Immature natural killer cell (primary cell): ENCODE results near the gene UTP14C. TPM values are rescaled to one million over a fixed set of nuclear protein-coding genes. Genes with fewer than 3 reads are reported as not detected.
"Not testable (repeated sequence)": the region's sequence is repeated elsewhere in the genome, so short reads cannot be mapped to it uniquely, and the experiment has no call there.

Experiments used
- DNase-seq, 3 donors: peaks; one replicate each; pipeline ENCODE4 v3.0.0; 2022; ENCODE audit warnings: mixed read lengths in 1 of 3
- H3K27ac Mint-ChIP-seq, 6 donors: one replicate each; pipeline ENCODE4 v1.8.0; 2020; ENCODE audit warnings: mixed read lengths in 6 of 6, mild to moderate bottlenecking in 5 of 6, inconsistent platforms in 4 of 6, moderate library complexity in 3 of 6
- H3K27me3 Mint-ChIP-seq, 3 donors: one replicate each; pipeline ENCODE4 v1.8.0; 2020 to 2021; ENCODE audit warnings: low read depth in 3 of 3, mild to moderate bottlenecking in 3 of 3, mixed read lengths in 3 of 3, moderate library complexity in 3 of 3, inconsistent platforms in 1 of 3
- H3K36me3 Mint-ChIP-seq, 3 donors: one replicate each; pipeline ENCODE4 v1.8.0; 2020; ENCODE audit warnings: mixed read lengths in 3 of 3, inconsistent platforms in 2 of 3, mild to moderate bottlenecking in 2 of 3
- H3K4me1 Mint-ChIP-seq, 2 donors: one replicate each; pipeline ENCODE4 v1.8.0; 2020; ENCODE audit warnings: inconsistent platforms in 2 of 2, mild to moderate bottlenecking in 2 of 2, mixed read lengths in 2 of 2, moderate library complexity in 1 of 2
- H3K4me3 Mint-ChIP-seq, 5 donors: one replicate each; pipeline ENCODE4 v1.8.0; 2020; ENCODE audit warnings: mild to moderate bottlenecking in 5 of 5, mixed read lengths in 5 of 5, inconsistent platforms in 3 of 5, moderate library complexity in 3 of 5
- H3K9me3 Mint-ChIP-seq, 6 donors: one replicate each; pipeline ENCODE4 v1.8.0; 2020; ENCODE audit warnings: mild to moderate bottlenecking in 6 of 6, mixed read lengths in 6 of 6, inconsistent platforms in 4 of 6, moderate library complexity in 3 of 6
- polyA plus RNA-seq, 3 donors: library from polyadenylated mRNA; unstranded; fragments of 300-500 nt; fragmentation: Illumina TruSeq; gene quantifications; one replicate each; pipeline ENCODE4 v1.2.3, GENCODE V29; 2021

UTP14C gene
- polyA plus RNA-seq, 3 donors from 2014 or later = 1.5 to 2.6 (median 2.3) TPM

- Mint-ChIP-seq H3K27me3 (peaks cover 0 to 4% (median 0%) of the 10 kb centered on the region in 3 donors), H3K36me3 (peaks cover 4 to 15% (median 8%) of the 10 kb centered on the region in 3 donors), H3K4me1 (peaks cover 0 to 20% of the 10 kb centered on the region in 2 donors), H3K9me3 (no peaks in the 10 kb centered on the region), H3K4me3 (no peak overlapping the region), H3K27ac (no peak overlapping the region)
- no peak for DNase-seq
These were observed 10.2 kb downstream of the UTP14C start for GRCh38 chr13:52034616-52035226.

- DNase-seq = no peak
- no peak overlapping the region for H3K27ac Mint-ChIP-seq
- H3K9me3 Mint-ChIP-seq = peaks cover 0 to 4% (median 1%) of the 10 kb centered on the region in 6 donors
- peaks cover 0 to 13% of the 10 kb centered on the region in 2 donors for H3K4me1 Mint-ChIP-seq
- H3K4me3 Mint-ChIP-seq = no peak overlapping the region
- peaks cover 4 to 9% (median 4%) of the 10 kb centered on the region in 3 donors for H3K36me3 Mint-ChIP-seq
- peaks cover 0 to 2% (median 0%) of the 10 kb centered on the region in 3 donors for H3K27me3 Mint-ChIP-seq
These were observed 11.5 kb downstream of the UTP14C start for GRCh38 chr13:52036037-52036436.

GRCh38 chr13:52043675-52044074, 19.2 kb downstream of the UTP14C start:
- Mint-ChIP-seq H3K27me3 (peaks cover 0 to 4% (median 0%) of the 10 kb centered on the region in 3 donors), H3K36me3 (peaks cover 4 to 8% (median 4%) of the 10 kb centered on the region in 3 donors), H3K4me1 (no peaks in the 10 kb centered on the region), H3K9me3 (peaks cover 2 to 8% (median 3%) of the 10 kb centered on the region in 6 donors), H3K27ac (no peak overlapping the region), H3K4me3 (no peak overlapping the region)
- no peak for DNase-seq

GRCh38 chr13:52047463-52047862, 23.0 kb downstream of the UTP14C start:
- Mint-ChIP-seq H3K27me3 (peaks cover 1 to 11% (median 1%) of the 10 kb centered on the region in 3 donors), H3K9me3 (peaks cover 0 to 10% (median 4%) of the 10 kb centered on the region in 6 donors), H3K27ac (no peak overlapping the region), H3K4me3 (no peak overlapping the region), H3K4me1 (no peaks in the 10 kb centered on the region), H3K36me3 (peaks cover 4 to 17% (median 8%) of the 10 kb centered on the region in 3 donors)
- no peak for DNase-seq

- Mint-ChIP-seq H3K4me1 (no peaks in the 10 kb centered on the region), H3K9me3 (peaks cover 0 to 10% (median 4%) of the 10 kb centered on the region in 6 donors), H3K36me3 (peaks cover 4 to 17% (median 8%) of the 10 kb centered on the region in 3 donors), H3K27me3 (peaks cover 1 to 13% (median 1%) of the 10 kb centered on the region in 3 donors), H3K4me3 (no peak overlapping the region), H3K27ac (no peak overlapping the region)
- DNase-seq = no peak
These were observed 24.0 kb downstream of the UTP14C start for GRCh38 chr13:52048516-52048915.

- no peak overlapping the region for H3K4me3 Mint-ChIP-seq
- H3K27me3 Mint-ChIP-seq = peaks cover 1 to 13% (median 1%) of the 10 kb centered on the region in 3 donors
- DNase-seq = no peak
- H3K9me3 Mint-ChIP-seq = peaks cover 3 to 23% (median 5%) of the 10 kb centered on the region in 6 donors
- H3K36me3 Mint-ChIP-seq = peaks cover 0 to 9% (median 4%) of the 10 kb centered on the region in 3 donors
- H3K27ac Mint-ChIP-seq = no peak overlapping the region
- no peaks in the 10 kb centered on the region for H3K4me1 Mint-ChIP-seq
These were observed 26.9 kb downstream of the UTP14C start for GRCh38 chr13:52051400-52051799.

GRCh38 chr13:52053460-52053859, 29.0 kb downstream of the UTP14C start:
- Mint-ChIP-seq H3K27ac (no peak overlapping the region), H3K4me1 (no peaks in the 10 kb centered on the region), H3K4me3 (no peak overlapping the region), H3K9me3 (peaks cover 3 to 23% (median 5%) of the 10 kb centered on the region in 6 donors), H3K36me3 (peaks cover 0 to 9% (median 4%) of the 10 kb centered on the region in 3 donors), H3K27me3 (peaks cover 1 to 13% (median 1%) of the 10 kb centered on the region in 3 donors)
- DNase-seq = no peak

GRCh38 chr13:52061064-52061463, 36.6 kb downstream of the UTP14C start:
- peaks cover 3 to 14% (median 8%) of the 10 kb centered on the region in 6 donors for H3K9me3 Mint-ChIP-seq
- not testable (repeated sequence) for DNase-seq, H3K27me3 Mint-ChIP-seq, H3K4me1 Mint-ChIP-seq, H3K27ac Mint-ChIP-seq, H3K36me3 Mint-ChIP-seq, H3K4me3 Mint-ChIP-seq

- peaks cover 0 to 3% (median 0%) of the 10 kb centered on the region in 3 donors for H3K36me3 Mint-ChIP-seq
- H3K4me1 Mint-ChIP-seq = no peaks in the 10 kb centered on the region
- no peak overlapping the region for H3K27ac Mint-ChIP-seq
- no peak overlapping the region for H3K4me3 Mint-ChIP-seq
- no peak for DNase-seq
- peaks cover 0 to 3% (median 3%) of the 10 kb centered on the region in 3 donors for H3K27me3 Mint-ChIP-seq
- peaks cover 4 to 18% (median 9%) of the 10 kb centered on the region in 6 donors for H3K9me3 Mint-ChIP-seq
These were observed 37.1 kb downstream of the UTP14C start for GRCh38 chr13:52061587-52061986.

GRCh38 chr13:52067237-52067636, 42.7 kb downstream of the UTP14C start:
- Mint-ChIP-seq H3K4me3 (no peak overlapping the region), H3K9me3 (peaks cover 11 to 36% (median 26%) of the 10 kb centered on the region in 6 donors), H3K4me1 (peaks cover 0 to 2% of the 10 kb centered on the region in 2 donors), H3K27me3 (peaks cover 0 to 12% (median 8%) of the 10 kb centered on the region in 3 donors), H3K36me3 (peaks cover 0 to 5% (median 3%) of the 10 kb centered on the region in 3 donors), H3K27ac (no peak overlapping the region)
- DNase-seq = no peak

- Mint-ChIP-seq H3K9me3 (peaks cover 8 to 33% (median 22%) of the 10 kb centered on the region in 6 donors), H3K27me3 (peaks cover 0 to 12% (median 8%) of the 10 kb centered on the region in 3 donors), H3K4me3 (no peak overlapping the region), H3K4me1 (peaks cover 0 to 2% of the 10 kb centered on the region in 2 donors), H3K27ac (no peak overlapping the region), H3K36me3 (peaks cover 0 to 5% (median 3%) of the 10 kb centered on the region in 3 donors)
- peak in 1 of 3 donors; percentile 14 for DNase-seq
These were observed 46.5 kb downstream of the UTP14C start for GRCh38 chr13:52070929-52071523.

Other genes with a start within 250 kb of the UTP14C start
- gene DHRS12, start 220.5 kb upstream of the UTP14C start, polyA plus RNA-seq = 10 to 100 TPM in 2 of 3 donors, 1 to 10 TPM in 1; 9.7 to 11.4 (median 11.3) TPM
- not detected for gene TMEM272, start 179.5 kb upstream of the UTP14C start, polyA plus RNA-seq
- not detected for gene CCDC70, start 162.7 kb upstream of the UTP14C start, polyA plus RNA-seq
- gene ATP7B, start 13.2 kb upstream of the UTP14C start, polyA plus RNA-seq = under 1 TPM in 1 of 3 donors, not detected in 2; 0.19 TPM
- gene ALG11, start 12.3 kb upstream of the UTP14C start, polyA plus RNA-seq = 10 to 100 TPM; 15.3 to 39.8 (median 20.1) TPM
- under 1 TPM in 1 of 3 donors, not detected in 2; 0.07 TPM for gene NEK5, start 104.4 kb downstream of the UTP14C start, polyA plus RNA-seq
- gene NEK3, start 134.9 kb downstream of the UTP14C start, polyA plus RNA-seq = 1 to 10 TPM; 1.6 to 3.6 (median 3.2) TPM